ENCODE data around the gene FYB2.

The FYB2 gene

GRCh38 chr1:56819387-56819899 lies at the start of gene FYB2:
Gene FYB2, minus strand, starts transcription at chr1:56819404. Its CDS starts 114 bp downstream, at chr1:56819290.
- intact Hi-C loops (cut with DNase I), result no loop called here
- peak in 1 of 10 donors; percentile 79 for DNase-seq

- no peak for DNase-seq
- intact Hi-C loops (cut with DNase I), result no loop called here
Observed at GRCh38 chr1:56868761-56869160, 49.6 kb upstream of the FYB2 start.

- intact Hi-C loops (cut with DNase I), result no loop called here
- no peak for DNase-seq
Observed at GRCh38 chr1:56867491-56867890, 48.3 kb upstream of the FYB2 start.

GRCh38 chr1:56866656-56867055 lies 47.5 kb upstream of the FYB2 start:
- DNase-seq, result no peak
- intact Hi-C loops (cut with DNase I), result no loop called here

GRCh38 chr1:56864430-56864829 lies 45.2 kb upstream of the FYB2 start:
- intact Hi-C loops (cut with DNase I), result no loop called here
- no peak for DNase-seq

- no peak for DNase-seq
Observed at GRCh38 chr1:56863265-56863992, 44.2 kb upstream of the FYB2 start.

GRCh38 chr1:56859287-56859686 lies 40.1 kb upstream of the FYB2 start:
- intact Hi-C loops (cut with DNase I), result no loop called here
- no peak for DNase-seq

More at GRCh38 chr1:56863265-56863992, 44.2 kb upstream of the FYB2 start:
- intact Hi-C loops (cut with DNase I), result no loop called here

GRCh38 chr1:56856186-56856585 lies 37.0 kb upstream of the FYB2 start:
- intact Hi-C loops (cut with DNase I), result no loop called here
- no peak for DNase-seq

GRCh38 chr1:56855190-56855589 lies 36.0 kb upstream of the FYB2 start:
- intact Hi-C loops (cut with DNase I), result no loop called here
- DNase-seq, result no peak

GRCh38 chr1:56854521-56855099 lies 35.4 kb upstream of the FYB2 start, which contains the start of gene C8A:
Gene C8A, plus strand, starts transcription at chr1:56854797. Its CDS starts 105 bp downstream, at chr1:56854902.
- DNase-seq, result no peak

GRCh38 chr1:56852476-56852875 lies 33.3 kb upstream of the FYB2 start:
- DNase-seq, result no peak
- intact Hi-C loops (cut with DNase I), result no loop called here

More at GRCh38 chr1:56854521-56855099, 35.4 kb upstream of the FYB2 start, which contains the start of gene C8A:
- intact Hi-C loops (cut with DNase I), result no loop called here

GRCh38 chr1:56850922-56851321 lies 31.7 kb upstream of the FYB2 start:
- DNase-seq, result no peak
- intact Hi-C loops (cut with DNase I), result no loop called here

GRCh38 chr1:56850411-56850810 lies 31.2 kb upstream of the FYB2 start:
- DNase-seq, result no peak
- intact Hi-C loops (cut with DNase I), result no loop called here

GRCh38 chr1:56849750-56850149 lies 30.5 kb upstream of the FYB2 start:
- intact Hi-C loops (cut with DNase I), result no loop called here
- DNase-seq, result no peak

- intact Hi-C loops (cut with DNase I), result no loop called here
- no peak for DNase-seq
Observed at GRCh38 chr1:56845343-56845742, 26.1 kb upstream of the FYB2 start.

- DNase-seq, result no peak
- intact Hi-C loops (cut with DNase I), result no loop called here
Observed at GRCh38 chr1:56844545-56845136, 25.4 kb upstream of the FYB2 start.

GRCh38 chr1:56843544-56843943 lies 24.3 kb upstream of the FYB2 start:
- no peak for DNase-seq
- intact Hi-C loops (cut with DNase I), result no loop called here

- DNase-seq, result no peak
- intact Hi-C loops (cut with DNase I), result no loop called here
Observed at GRCh38 chr1:56838759-56839158, 19.6 kb upstream of the FYB2 start.

GRCh38 chr1:56837244-56837939 lies 18.2 kb upstream of the FYB2 start:
- no peak for DNase-seq
- intact Hi-C loops (cut with DNase I), result no loop called here

GRCh38 chr1:56836359-56836758 lies 17.2 kb upstream of the FYB2 start:
- DNase-seq, result no peak
- intact Hi-C loops (cut with DNase I), result no loop called here

GRCh38 chr1:56835657-56836056 lies 16.5 kb upstream of the FYB2 start:
- intact Hi-C loops (cut with DNase I), result no loop called here
- DNase-seq, result no peak

Data from posterior cingulate gyrus (tissue), 11 donors.